HG02973 (cell line): ENCODE results near the gene AAMP.
"Not testable (repeated sequence)": the region's sequence is repeated elsewhere in the genome, so short reads cannot be mapped to it uniquely, and the experiment has no call there.

ENCODE experiments used
- ATAC-seq: cut with Tn5 transposase; IDR thresholded peaks from one replicate; pipeline ENCODE4 v1.9.1; 2021; ENCODE audit warnings: moderate library complexity; ENCODE audit not compliant: unreplicated experiment

AAMP gene

DNA sequence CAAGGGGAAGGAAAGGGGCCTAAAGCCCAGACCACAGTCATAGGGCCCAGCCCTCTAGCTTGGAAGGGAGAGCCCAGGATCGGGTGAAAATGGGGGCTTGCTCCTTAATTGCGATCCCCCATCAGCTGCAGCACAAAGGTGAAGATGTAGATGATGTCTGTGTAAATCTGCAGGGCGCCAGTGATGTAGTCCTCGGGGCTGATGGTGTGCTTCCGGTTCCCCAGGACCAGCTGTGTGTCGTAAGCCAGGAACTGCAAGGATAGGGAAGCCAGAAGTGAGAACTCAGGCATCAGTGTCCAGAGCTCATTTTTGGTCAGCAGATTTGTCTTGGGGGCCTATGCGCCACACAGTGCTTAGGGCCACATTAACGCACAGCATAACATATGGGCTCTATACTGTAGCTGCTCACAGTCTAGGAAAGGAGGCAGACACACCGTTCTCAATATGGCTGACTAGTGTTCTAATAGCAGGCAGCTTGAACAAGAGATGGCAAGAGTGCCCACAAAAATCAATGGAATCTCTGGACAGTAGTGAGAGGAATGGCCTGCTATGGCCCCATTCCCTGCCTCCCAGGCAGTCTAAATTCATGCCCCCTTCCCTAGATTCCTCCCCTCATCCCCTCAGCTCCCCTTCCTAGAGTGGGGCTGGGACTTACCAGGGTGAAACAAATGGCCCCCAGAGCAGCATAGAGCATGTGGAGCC lies 5.6 kb upstream of the AAMP start:
- no peak for ATAC-seq

DNA sequence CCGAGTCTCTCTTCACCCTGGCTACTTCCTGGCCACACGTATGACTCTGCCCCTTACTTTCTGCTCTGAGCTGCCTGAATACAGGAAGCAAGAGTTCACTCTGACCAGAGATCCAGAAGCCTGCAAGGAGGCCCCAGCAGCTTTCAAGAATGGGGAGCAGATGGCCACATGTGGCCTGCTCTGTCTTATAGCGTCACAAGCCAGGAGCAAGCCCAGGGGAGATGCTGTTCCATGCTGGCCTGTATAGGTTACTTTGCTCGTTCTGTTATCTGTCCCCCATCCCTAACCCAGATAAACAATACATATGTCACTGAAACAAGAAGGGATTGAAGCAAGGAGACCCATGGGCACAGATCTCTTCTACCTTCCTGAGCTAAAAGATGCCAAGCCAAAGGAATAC lies 4.6 kb upstream of the AAMP start:
- no peak for ATAC-seq

DNA sequence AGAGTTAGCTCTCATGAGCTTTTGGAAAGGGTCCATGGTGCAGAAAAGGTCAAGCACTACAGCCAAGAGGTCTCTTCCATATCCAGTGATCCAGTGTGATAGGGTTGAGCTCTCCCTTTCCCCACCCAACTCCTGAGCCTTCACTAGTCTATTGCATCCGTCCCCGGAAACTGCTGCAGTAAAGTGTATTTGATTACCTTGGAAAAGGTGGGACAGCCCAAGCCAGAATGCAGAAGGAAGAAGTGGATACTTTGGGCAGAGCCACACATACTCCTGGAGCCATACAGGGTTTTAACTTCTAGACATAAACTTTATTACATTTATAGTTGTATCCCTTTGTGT lies 3.9 kb upstream of the AAMP start:
- no peak for ATAC-seq

DNA sequence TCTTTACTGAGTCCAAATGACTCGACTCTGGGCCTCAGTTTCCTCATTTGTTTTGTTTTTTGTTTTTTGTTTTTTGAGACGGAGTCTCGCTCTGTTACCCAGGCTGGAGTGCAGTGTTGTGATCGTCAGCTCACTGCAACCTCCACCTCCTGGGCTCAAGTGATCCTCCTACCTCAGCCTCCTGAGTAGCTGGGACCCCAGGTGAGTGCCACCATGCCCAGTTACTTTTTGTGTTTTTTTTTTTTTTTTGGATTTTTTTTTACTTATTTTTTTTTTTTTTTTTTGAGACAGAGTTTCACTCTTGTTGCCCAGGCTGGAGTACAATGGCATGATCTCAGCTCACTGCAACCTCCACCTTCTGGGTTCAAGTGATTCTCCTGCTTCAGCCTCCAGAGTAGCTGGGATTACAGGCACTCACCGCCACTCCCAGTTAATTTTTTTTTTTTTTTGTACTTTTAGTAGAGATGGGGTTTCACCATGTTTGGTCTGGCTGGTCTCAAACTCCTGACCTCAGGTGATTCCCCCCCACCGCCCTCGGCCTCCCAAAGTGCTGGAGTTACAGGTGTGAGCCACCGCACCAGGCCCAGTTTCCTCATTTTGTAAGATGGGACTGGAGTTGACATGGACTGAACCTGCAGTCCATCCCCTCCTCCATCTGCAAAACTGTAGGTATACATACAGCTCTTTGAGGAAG lies 3.4 kb upstream of the AAMP start:
- not testable (repeated sequence) for ATAC-seq

DNA sequence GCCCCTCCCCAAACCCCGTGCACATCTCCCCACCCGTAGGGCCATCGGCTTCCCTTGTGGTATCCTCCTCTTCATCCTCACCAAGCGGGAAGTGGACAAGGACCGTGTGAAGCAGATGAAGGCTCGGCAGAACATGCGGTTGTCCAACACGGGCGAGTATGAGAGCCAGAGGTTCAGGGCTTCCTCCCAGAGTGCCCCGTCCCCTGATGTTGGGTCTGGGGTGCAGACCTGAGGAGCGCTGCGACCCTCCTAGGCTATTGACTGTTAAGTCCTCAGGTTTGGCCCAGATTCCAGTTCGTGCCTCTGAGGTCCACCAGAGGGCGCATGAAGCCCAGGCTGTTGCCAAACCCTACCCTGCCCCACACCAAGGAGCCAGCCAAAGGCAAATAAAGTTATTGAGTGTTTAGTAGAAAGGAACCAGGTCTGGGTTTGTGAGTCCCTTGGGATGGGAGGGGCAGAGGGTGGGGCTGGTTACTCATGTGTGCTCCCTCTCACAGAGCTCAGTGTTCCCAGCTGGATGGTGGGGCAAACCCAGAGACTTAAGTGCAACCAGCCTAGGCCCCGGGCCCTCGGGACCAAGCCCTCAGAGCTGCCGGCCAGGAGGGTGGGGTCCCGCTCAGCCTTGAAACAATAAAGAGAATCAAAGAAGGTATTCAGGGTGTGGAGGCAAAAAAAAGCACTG lies 2.7 kb upstream of the AAMP start:
- no peak for ATAC-seq

DNA sequence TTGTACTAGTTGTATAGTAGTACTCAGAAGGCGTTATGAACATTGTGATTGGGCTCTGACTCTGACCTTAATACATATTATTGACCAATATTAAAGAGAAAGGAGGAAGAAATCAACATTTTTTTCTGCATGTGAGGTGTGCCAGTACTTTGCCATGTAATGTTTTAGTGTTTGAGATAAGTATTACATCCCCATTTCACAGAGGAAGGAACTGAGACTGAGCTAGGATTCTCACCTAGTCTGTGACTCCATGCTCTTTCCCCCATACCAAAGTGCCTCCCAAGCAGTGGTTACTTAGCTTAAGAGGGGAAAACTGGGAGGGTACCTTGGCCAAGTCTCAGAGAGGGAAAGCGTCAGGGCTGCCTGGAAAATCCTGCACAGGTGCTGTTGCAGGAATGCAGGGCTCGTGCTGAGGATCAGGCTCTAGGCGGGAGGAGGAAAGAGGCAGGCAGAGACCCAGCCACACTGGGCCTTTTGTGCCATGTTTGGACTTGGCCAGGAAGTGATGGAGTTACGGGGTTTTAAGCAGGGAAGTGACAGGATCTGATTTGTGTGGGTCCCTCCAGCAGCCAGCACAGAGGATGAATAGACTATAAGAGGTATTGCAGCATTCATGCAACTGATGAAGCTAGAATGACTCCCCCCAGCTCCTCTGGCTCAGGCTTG lies 2.1 kb upstream of the AAMP start:
- ATAC-seq: no peak

DNA sequence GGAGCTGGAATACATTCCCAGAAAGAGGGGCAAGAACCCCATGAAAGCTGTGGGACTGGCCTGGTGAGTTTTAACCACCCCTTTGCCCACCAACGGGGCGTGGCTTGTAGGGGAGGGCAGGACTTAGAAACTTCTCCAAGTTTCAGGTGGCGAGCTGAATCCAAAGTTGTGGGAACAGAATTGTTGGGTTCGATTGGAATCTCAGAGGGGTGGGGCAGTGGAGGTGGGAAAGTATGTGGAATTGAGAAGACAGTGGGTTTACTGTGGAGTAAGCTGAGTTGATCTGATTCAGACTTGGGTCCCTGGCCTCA lies 1.5 kb upstream of the AAMP start:
- no peak for ATAC-seq

DNA sequence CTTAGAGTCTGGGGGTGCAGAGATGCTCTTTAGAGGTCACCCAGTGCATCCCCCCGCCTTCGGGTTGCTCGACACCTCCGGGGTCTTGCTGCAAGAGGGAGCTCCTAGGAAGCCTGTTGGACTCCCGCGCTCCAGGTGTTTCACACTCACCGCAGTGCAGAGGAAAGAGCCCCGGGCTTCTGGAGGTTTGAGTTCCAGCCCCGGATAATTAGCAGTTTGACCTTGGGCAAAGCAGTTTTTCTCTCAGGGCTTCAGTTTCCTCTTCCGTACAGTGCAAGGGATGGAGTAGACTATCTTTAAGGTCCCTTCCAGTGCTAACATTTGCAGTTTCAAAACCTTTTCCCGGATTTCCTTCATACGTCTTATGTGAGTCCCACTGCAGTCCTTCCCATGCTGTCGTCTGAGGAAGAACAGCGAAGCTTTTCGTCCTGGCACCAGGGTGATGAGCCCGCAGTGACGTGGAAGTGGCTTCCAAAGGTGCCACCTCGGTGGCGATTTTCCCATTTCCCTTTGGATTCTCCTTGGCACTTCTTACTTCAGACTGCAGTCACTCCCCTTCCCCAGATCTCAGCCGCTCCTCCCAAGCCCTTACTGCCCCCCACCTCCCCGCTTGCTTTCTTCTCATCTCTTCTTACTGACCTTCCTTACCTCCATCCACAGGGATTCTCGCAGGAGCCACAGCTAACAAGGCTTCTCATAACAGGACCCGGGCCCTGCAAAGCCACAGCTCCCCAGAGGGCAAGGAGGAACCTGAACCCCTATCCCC lies 967 bp upstream of the AAMP start:
- no peak for ATAC-seq

DNA sequence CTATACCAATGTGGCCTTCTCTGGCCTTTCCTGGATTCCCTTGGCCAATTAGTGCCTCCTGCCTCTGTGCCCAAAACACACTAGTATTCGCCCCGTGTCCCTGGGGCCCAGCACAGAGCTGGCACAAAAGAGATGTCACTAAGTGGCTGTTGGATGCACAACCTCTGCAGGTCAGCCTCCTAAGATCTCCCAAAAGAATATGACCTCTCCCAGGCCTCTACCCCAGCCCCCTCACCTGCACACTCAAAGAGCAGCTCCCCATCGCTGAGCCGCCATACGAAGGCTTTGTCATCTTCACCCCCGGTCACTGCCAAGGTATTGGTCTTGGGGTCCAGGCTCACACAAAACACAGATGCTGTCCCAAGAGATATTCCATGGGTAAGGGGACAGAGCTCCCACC lies 2.7 kb downstream of the AAMP start:
- ATAC-seq: no peak

DNA sequence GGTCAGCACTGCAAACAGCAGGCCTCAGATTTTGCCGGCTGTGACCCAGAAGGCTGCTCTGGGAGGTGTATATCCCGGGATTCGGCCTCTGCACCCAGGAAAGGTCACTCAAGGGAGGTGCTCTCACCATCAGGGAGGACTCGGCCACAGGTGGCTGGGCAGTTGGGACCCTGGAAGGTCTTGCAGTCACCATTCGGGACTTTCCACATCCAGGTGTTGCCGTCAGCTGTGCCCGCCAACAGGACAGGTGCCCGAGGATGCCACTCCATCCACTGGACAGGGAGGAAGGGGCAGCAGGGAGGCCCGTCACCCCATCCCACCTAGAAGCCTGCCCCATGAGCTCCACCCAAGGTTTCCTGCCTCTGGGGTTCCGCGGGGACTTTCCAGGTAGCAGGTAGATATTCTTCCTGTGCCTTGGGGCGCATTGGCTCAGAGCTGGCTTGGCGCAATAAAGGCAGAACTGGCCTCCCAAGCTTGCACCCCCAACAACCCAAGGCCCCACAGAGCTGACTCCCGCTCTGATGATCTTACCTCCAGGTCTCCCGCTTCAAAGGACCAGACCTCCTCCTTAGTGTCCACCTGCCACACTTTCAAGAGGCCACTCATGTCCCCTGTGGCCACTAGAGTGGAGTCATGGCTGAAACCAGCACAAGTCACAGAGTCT lies 3.5 kb downstream of the AAMP start:
- no peak for ATAC-seq

DNA sequence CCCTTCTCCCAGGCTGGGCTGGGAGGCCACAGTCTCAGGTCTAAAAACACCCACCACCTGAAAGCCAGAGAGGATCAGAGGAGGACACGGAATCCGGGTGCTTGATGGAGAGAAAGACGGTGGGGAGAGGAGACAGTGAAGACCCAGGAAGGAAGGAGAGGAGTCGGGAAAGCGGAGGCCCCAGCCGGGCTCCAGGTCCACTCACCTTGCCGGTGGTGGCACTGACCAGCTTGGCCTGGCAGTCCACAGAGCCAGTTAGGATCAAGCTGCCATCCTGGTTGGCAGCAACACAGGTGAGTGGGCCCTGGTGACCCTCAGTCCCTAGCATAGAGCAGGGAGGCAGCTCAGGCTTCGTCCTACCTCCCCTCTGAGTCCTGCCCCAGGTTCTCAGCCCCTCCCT lies 4.3 kb downstream of the AAMP start:
- no peak for ATAC-seq

DNA sequence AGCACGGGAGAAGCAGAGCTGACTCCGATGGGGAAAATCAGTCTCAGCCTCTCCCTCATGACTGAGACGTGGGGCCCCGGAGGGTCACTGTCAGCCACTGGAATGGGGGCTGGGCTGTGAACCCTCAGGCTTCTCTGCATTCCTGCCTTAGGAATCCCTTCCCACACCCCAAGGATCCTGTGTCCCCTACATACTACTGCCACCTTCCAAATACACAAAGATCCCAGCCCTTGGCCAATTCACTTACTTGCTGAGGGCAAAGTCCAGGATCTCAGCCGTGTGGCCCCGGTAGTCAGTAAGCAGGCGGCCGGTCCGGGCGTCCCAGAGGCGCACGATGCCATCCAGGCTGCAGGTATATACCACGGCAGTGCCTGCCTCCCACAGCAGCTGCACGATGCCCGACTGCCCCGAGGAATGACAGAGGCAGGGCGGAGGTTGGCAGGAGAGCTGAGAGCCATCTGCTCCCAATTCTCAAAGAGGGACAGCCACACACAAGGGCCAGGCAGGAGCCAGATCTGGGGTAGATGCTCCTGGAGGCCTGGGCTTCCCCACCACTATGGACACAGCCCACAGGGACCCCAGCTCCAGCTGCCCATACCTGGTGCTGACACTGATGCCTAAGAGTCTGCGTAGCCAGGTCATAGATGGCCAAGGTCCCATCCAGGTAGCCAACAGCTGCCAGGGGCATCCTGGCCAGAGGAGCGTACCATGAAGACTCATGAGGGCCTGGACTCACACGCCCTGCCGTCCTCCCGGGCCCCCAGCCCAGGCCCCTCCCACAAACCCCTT lies 5.0 kb downstream of the AAMP start:
- ATAC-seq: no peak

DNA sequence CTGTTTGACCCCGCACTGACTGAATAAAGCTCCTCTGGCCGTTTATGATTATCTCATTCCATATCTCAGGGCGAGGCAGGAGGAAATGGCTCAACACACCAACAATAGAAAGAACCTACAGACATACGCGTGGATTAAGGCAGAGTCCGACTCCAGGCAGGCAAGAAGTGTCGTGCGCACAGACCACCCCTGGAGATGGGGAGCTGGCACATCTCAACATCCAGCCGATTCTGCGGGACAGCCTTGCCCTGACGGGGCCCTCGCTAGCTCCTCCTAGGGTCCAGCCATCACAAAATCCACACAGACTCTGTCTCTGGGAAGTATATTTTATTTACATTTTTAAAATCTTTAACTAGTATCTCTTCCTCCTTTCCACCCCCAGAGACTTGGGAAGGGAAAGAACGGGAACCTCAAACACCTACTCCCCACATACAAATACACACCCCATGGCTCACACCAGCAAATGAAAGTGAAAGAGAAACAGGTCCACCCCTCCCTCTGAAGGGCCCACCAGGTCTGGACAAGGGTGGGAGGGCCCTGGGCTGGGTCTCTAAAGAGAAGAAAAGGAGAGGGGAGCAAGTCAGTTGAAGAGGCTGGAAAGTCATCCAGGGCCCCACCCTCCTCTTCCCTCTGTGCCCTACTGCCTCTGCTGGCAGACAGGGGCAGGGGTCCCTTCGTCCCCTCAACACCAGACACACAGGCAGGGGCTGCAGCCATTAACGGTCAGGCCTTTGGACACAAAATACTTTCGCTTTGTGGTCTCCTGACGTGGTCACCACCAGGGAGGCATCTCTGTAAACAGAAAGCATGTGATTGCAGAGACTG lies 5.9 kb downstream of the AAMP start:
- ATAC-seq: no peak

DNA sequence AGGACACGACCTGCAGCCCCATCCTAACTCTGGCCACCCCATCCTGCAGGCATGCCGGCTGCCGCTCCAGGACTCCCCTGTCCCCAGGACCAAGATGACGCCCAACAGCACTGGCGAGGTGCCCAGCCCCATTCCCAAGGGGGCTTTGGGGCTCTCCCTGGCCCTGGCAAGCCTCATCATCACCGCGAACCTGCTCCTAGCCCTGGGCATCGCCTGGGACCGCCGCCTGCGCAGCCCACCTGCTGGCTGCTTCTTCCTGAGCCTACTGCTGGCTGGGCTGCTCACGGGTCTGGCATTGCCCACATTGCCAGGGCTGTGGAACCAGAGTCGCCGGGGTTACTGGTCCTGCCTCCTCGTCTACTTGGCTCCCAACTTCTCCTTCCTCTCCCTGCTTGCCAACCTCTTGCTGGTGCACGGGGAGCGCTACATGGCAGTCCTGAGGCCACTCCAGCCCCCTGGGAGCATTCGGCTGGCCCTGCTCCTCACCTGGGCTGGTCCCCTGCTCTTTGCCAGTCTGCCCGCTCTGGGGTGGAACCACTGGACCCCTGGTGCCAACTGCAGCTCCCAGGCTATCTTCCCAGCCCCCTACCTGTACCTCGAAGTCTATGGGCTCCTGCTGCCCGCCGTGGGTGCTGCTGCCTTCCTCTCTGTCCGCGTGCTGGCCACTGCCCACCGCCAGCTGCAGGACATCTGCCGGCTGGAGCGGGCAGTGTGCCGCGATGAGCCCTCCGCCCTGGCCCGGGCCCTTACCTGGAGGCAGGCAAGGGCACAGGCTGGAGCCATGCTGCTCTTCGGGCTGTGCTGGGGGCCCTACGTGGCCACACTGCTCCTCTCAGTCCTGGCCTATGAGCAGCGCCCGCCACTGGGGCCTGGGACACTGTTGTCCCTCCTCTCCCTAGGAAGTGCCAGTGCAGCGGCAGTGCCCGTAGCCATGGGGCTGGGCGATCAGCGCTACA lies 7.0 kb downstream of the AAMP start:
- ATAC-seq: no peak

DNA sequence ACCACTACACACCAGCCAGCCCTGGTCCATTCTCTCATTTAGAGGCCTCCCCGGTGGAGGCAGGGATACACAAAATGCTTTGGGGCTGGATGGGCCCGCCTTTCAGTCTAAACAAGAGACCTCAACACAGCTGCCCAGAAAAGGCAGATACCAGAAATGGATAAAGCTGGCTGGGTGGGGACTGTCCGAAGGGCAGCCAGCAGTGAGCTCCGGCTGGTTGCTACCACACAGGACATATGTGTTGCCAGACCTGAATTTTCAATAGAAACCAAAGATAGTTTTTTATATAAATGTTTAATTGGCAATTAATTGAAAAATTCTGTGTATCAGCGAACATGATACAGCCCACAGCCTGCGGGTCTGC lies 7.7 kb downstream of the AAMP start:
- no peak for ATAC-seq

DNA sequence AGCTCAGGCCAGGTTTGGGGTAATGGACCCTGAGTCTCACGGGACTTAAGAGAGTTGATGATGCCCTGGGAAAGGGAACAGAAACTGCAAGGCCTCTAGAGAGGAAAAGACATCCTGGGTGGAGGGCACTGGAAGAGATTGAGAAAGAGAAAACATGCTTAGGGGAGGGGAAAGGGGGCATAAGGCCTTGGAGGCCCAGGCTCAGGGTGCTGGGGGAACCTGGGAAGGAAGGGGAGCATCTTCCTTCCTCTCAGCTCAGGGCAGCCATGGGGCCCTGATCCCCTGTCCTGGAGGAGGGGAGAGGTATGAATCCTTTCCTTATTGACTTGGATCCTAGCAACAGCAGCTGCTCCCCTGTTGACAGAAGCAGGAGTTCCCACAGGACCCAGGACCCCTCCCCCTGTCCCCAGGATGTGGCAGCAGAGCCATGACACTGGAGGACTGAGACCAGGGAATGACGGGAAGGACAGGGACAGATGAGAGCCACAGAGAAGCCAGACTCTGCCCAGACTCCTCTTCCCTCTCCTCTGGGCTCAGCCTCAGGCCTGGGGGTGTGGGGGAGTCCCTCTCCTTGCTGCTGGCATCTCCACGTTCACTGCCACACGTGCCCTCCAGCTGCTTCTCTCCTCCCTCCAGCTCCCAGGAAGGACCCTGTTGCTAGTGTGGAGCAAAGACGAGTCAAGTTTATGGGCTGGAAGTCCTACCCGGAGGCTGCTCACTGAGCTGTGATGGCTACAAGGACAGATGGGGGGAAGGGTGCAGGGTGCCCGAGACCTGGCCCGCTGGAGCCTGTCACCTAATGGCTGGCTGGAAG lies 8.3 kb downstream of the AAMP start:
- ATAC-seq: no peak

DNA sequence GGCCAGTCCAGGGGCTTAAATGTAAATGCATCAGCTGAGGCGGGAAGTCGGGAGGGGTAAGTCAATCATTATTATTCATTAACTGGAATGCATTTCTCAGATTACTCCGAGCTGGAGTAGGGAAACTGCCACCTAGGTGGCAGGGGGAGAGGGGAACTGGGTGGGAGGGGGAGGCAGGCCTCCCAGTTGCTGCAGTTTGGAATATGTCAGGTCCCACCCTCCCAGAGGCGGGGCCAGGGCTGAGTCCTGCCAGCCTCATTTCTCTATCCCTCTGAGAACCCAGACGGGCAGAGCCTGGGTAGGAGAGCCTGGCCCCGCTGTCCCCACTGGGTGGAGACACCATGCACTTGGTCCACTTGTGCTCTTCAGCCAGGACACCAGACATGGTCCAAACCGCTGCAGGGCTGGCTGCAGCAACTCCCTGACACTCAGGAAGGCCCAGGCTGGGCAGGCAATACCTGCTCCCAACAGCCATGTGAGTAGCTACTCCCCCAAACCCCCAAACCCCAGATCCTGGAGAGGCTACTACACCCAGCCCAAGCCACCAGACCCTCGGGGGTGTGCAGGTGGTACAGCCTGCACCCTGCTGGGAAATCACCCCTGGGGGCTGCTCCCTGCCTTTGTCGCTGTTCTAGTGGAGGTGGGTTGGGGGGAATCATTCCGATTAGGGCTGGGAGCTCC lies 9.1 kb downstream of the AAMP start, which contains the start of gene GPBAR1:
TSS of gene GPBAR1 (plus strand) at position 274 of the 681 bp plus-strand sequence. CDS start 1,710 bp downstream, outside the sequence.
- ATAC-seq: no peak
